Measurements from ENCODE around the gene NDC1. TPM values are rescaled to one million over a fixed set of nuclear protein-coding genes. Genes with fewer than 3 reads are reported as not detected.

Gene NDC1
- total RNA-seq, 1 donor from 2014 or later: 94.3 TPM

- Histone ChIP-seq H3K27ac (no peak overlapping the region), H3K9me3 (ENCODE audit: low read depth) (no peaks in the 10 kb centered on the region), H3K36me3 (no peaks in the 10 kb centered on the region), H3K4me3 (no peak overlapping the region), H3K79me2 (ENCODE audit: low read depth) (no peaks in the 10 kb centered on the region), H3K27me3 (peaks cover 69% of the 10 kb centered on the region), H3K9ac (no peak overlapping the region), H3F3A (ENCODE audit: low read depth) (peaks cover 13% of the 10 kb centered on the region), H3K4me2 (no peak overlapping the region), H4K20me1 (ENCODE audit: low read depth) (peaks cover 11% of the 10 kb centered on the region), H2AFZ (replicated peaks) (no peak overlapping the region), H3K4me1 (peaks cover 10% of the 10 kb centered on the region)
- H3K4me3 Mint-ChIP-seq: no peak overlapping the region
- peaks cover 22% of the 10 kb centered on the region for H3K4me1 Mint-ChIP-seq
- peaks cover 33% of the 10 kb centered on the region for H3K27me3 Mint-ChIP-seq (ENCODE audit: insufficient read depth, low read depth)
- no peaks in the 10 kb centered on the region for H3K9me3 Mint-ChIP-seq
- no peak for DNase-seq (ENCODE audit: low spot score)
- no peaks in the 10 kb centered on the region for H3K36me3 Mint-ChIP-seq
- no peak overlapping the region for H3K27ac Mint-ChIP-seq
- no peak for TF ChIP-seq EZH2phosphoT487 (IDR thresholded peaks at IDR 0.05)
- no peak for TF ChIP-seq CTCF (IDR thresholded peaks at IDR 0.05)
- TF ChIP-seq EZH2 (IDR thresholded peaks at IDR 0.05): no peak
Observed at GRCh38 chr1:53733447-53733931, 104.6 kb downstream of the NDC1 start.

- Histone ChIP-seq H3K4me3 (no peak overlapping the region), H3K36me3 (no peaks in the 10 kb centered on the region), H3K27me3 (peaks cover 63% of the 10 kb centered on the region), H2AFZ (replicated peaks) (no peak overlapping the region), H3K4me2 (no peak overlapping the region), H3F3A (ENCODE audit: low read depth) (peaks cover 13% of the 10 kb centered on the region), H3K9ac (no peak overlapping the region), H3K4me1 (peaks cover 4% of the 10 kb centered on the region), H4K20me1 (ENCODE audit: low read depth) (peaks cover 11% of the 10 kb centered on the region), H3K79me2 (ENCODE audit: low read depth) (no peaks in the 10 kb centered on the region), H3K27ac (no peak overlapping the region), H3K9me3 (ENCODE audit: low read depth) (no peaks in the 10 kb centered on the region)
- DNase-seq (ENCODE audit: low spot score): no peak
- H3K36me3 Mint-ChIP-seq: no peaks in the 10 kb centered on the region
- TF ChIP-seq EZH2phosphoT487 (IDR thresholded peaks at IDR 0.05): no peak
- no peak for TF ChIP-seq CTCF (IDR thresholded peaks at IDR 0.05)
- no peak for TF ChIP-seq EZH2 (IDR thresholded peaks at IDR 0.05)
- no peaks in the 10 kb centered on the region for H3K9me3 Mint-ChIP-seq
- no peak overlapping the region for H3K4me3 Mint-ChIP-seq
- no peak overlapping the region for H3K27ac Mint-ChIP-seq
- H3K4me1 Mint-ChIP-seq: peaks cover 24% of the 10 kb centered on the region
- peaks cover 28% of the 10 kb centered on the region for H3K27me3 Mint-ChIP-seq (ENCODE audit: insufficient read depth, low read depth)
Observed at GRCh38 chr1:53732912-53733317, 105.2 kb downstream of the NDC1 start.

GRCh38 chr1:53732409-53732808 is 105.7 kb downstream of the NDC1 start:
- Histone ChIP-seq H3K79me2 (ENCODE audit: low read depth) (no peaks in the 10 kb centered on the region), H3F3A (ENCODE audit: low read depth) (peaks cover 13% of the 10 kb centered on the region), H3K27me3 (peaks cover 58% of the 10 kb centered on the region), H3K4me2 (no peak overlapping the region), H3K36me3 (no peaks in the 10 kb centered on the region), H2AFZ (replicated peaks) (no peak overlapping the region), H3K4me1 (no peaks in the 10 kb centered on the region), H3K27ac (no peak overlapping the region), H3K4me3 (no peak overlapping the region), H4K20me1 (ENCODE audit: low read depth) (peaks cover 9% of the 10 kb centered on the region), H3K9ac (no peak overlapping the region), H3K9me3 (ENCODE audit: low read depth) (no peaks in the 10 kb centered on the region)
- Mint-ChIP-seq H3K27ac (no peak overlapping the region), H3K4me1 (peaks cover 24% of the 10 kb centered on the region), H3K36me3 (no peaks in the 10 kb centered on the region), H3K27me3 (ENCODE audit: insufficient read depth, low read depth) (peaks cover 26% of the 10 kb centered on the region), H3K4me3 (no peak overlapping the region), H3K9me3 (no peaks in the 10 kb centered on the region)
- TF ChIP-seq EZH2 (IDR thresholded peaks at IDR 0.05) (no peak), CTCF (IDR thresholded peaks at IDR 0.05) (no peak), EZH2phosphoT487 (IDR thresholded peaks at IDR 0.05) (no peak)
- DNase-seq (ENCODE audit: low spot score): no peak
